Central memory CD8-positive, alpha-beta T cell (primary cell): Measurements from ENCODE around the gene COL4A2.

ENCODE experiments used
- ATAC-seq: fragments of 150-1000 bp; cut with Tn5 transposase; replicated peaks from 2 replicates; pipeline ENCODE4 v1.10.0; 2022; ENCODE audit warnings: mild to moderate bottlenecking, moderate FRiP score, moderate number of reproducible peaks; ENCODE audit not compliant: poor library complexity, severe bottlenecking; ENCODE audit errors: extremely low read depth
- DNase-seq, 2 donors: peaks; one replicate each; pipeline ENCODE4 v3.0.0; 2021; ENCODE audit warnings: low spot score in 2 of 2
- H3K27ac Mint-ChIP-seq: one replicate; pipeline ENCODE4 v1.8.0; 2022; ENCODE audit warnings: low read depth, mild to moderate bottlenecking, moderate library complexity, mixed read lengths
- H3K27me3 Mint-ChIP-seq: one replicate; pipeline ENCODE4 v1.8.0; 2022; ENCODE audit warnings: mixed read lengths
- H3K36me3 Mint-ChIP-seq: one replicate; pipeline ENCODE4 v1.8.0; 2022; ENCODE audit warnings: mild to moderate bottlenecking, moderate library complexity, mixed read lengths; ENCODE audit not compliant: insufficient read depth
- H3K4me1 Mint-ChIP-seq: one replicate; pipeline ENCODE4 v1.8.0; 2022; ENCODE audit warnings: mixed read lengths
- H3K4me3 Mint-ChIP-seq: one replicate; pipeline ENCODE4 v1.8.0; 2022; ENCODE audit warnings: mild to moderate bottlenecking, moderate library complexity, mixed read lengths
- H3K9me3 Mint-ChIP-seq: one replicate; pipeline ENCODE4 v1.8.0; 2022; ENCODE audit warnings: mixed read lengths

Gene COL4A2

GRCh38 chr13:110373617-110374016 lies 66.5 kb downstream of the COL4A2 start:
- H3K4me1 Mint-ChIP-seq, result no peaks in the 10 kb centered on the region
- no peak overlapping the region for H3K27ac Mint-ChIP-seq
- H3K9me3 Mint-ChIP-seq, result no peaks in the 10 kb centered on the region
- peaks cover 3% of the 10 kb centered on the region for H3K36me3 Mint-ChIP-seq
- ATAC-seq, result no peak
- no peak overlapping the region for H3K4me3 Mint-ChIP-seq
- DNase-seq, result no peak
- H3K27me3 Mint-ChIP-seq, result peaks cover 28% of the 10 kb centered on the region

GRCh38 chr13:110374431-110375370 lies 67.6 kb downstream of the COL4A2 start:
- Mint-ChIP-seq H3K4me1 (no peaks in the 10 kb centered on the region), H3K36me3 (peaks cover 3% of the 10 kb centered on the region), H3K9me3 (no peaks in the 10 kb centered on the region), H3K4me3 (no peak overlapping the region), H3K27ac (no peak overlapping the region), H3K27me3 (peaks cover 28% of the 10 kb centered on the region)
- no peak for DNase-seq
- ATAC-seq, result no peak

- DNase-seq (no peak), ATAC-seq (no peak)
- H3K27ac Mint-ChIP-seq, result no peak overlapping the region
- H3K4me3 Mint-ChIP-seq, result no peak overlapping the region
- no peaks in the 10 kb centered on the region for H3K4me1 Mint-ChIP-seq
- peaks cover 21% of the 10 kb centered on the region for H3K27me3 Mint-ChIP-seq
- peaks cover 3% of the 10 kb centered on the region for H3K36me3 Mint-ChIP-seq
- H3K9me3 Mint-ChIP-seq, result peaks cover 7% of the 10 kb centered on the region
Observed at GRCh38 chr13:110376120-110376519, 69.0 kb downstream of the COL4A2 start.

GRCh38 chr13:110377178-110377825 lies 70.2 kb downstream of the COL4A2 start:
- no peak overlapping the region for H3K27ac Mint-ChIP-seq
- no peak overlapping the region for H3K4me3 Mint-ChIP-seq
- no peak for DNase-seq
- ATAC-seq, result no peak
- H3K27me3 Mint-ChIP-seq, result peaks cover 21% of the 10 kb centered on the region
- H3K9me3 Mint-ChIP-seq, result peaks cover 18% of the 10 kb centered on the region
- peaks cover 3% of the 10 kb centered on the region for H3K36me3 Mint-ChIP-seq
- H3K4me1 Mint-ChIP-seq, result no peaks in the 10 kb centered on the region

GRCh38 chr13:110377826-110378201 lies 70.7 kb downstream of the COL4A2 start:
- H3K27me3 Mint-ChIP-seq, result peaks cover 23% of the 10 kb centered on the region
- H3K4me1 Mint-ChIP-seq, result no peaks in the 10 kb centered on the region
- no peak overlapping the region for H3K4me3 Mint-ChIP-seq
- peaks cover 3% of the 10 kb centered on the region for H3K36me3 Mint-ChIP-seq
- no peak for ATAC-seq
- no peak overlapping the region for H3K27ac Mint-ChIP-seq
- DNase-seq, result no peak
- peaks cover 18% of the 10 kb centered on the region for H3K9me3 Mint-ChIP-seq

GRCh38 chr13:110379358-110379757 lies 72.3 kb downstream of the COL4A2 start:
- Mint-ChIP-seq H3K4me1 (no peaks in the 10 kb centered on the region), H3K4me3 (no peak overlapping the region), H3K27ac (no peak overlapping the region), H3K36me3 (peaks cover 3% of the 10 kb centered on the region), H3K9me3 (peaks cover 23% of the 10 kb centered on the region), H3K27me3 (peaks cover 28% of the 10 kb centered on the region)
- no peak for ATAC-seq
- no peak for DNase-seq

GRCh38 chr13:110379905-110380341 lies 72.8 kb downstream of the COL4A2 start:
- Mint-ChIP-seq H3K36me3 (peaks cover 3% of the 10 kb centered on the region), H3K27me3 (peaks cover 28% of the 10 kb centered on the region), H3K27ac (no peak overlapping the region), H3K4me1 (no peaks in the 10 kb centered on the region), H3K4me3 (no peak overlapping the region), H3K9me3 (peaks cover 23% of the 10 kb centered on the region)
- ATAC-seq (no peak), DNase-seq (no peak)

- H3K27me3 Mint-ChIP-seq, result peaks cover 24% of the 10 kb centered on the region
- ATAC-seq (no peak), DNase-seq (no peak)
- H3K9me3 Mint-ChIP-seq, result peaks cover 23% of the 10 kb centered on the region
- peak overlapping the region; percentile 19 for H3K27ac Mint-ChIP-seq
- no peaks in the 10 kb centered on the region for H3K4me1 Mint-ChIP-seq
- H3K4me3 Mint-ChIP-seq, result no peak overlapping the region
- H3K36me3 Mint-ChIP-seq, result peaks cover 3% of the 10 kb centered on the region
Observed at GRCh38 chr13:110380359-110381028, 73.4 kb downstream of the COL4A2 start.

GRCh38 chr13:110381029-110381360 lies 73.9 kb downstream of the COL4A2 start:
- Mint-ChIP-seq H3K9me3 (peaks cover 23% of the 10 kb centered on the region), H3K27me3 (peaks cover 23% of the 10 kb centered on the region)

GRCh38 chr13:110382229-110382628 lies 75.1 kb downstream of the COL4A2 start:
- H3K27ac Mint-ChIP-seq, result no peak overlapping the region
- no peaks in the 10 kb centered on the region for H3K4me1 Mint-ChIP-seq
- ATAC-seq, result no peak
- peaks cover 23% of the 10 kb centered on the region for H3K9me3 Mint-ChIP-seq
- peaks cover 2% of the 10 kb centered on the region for H3K36me3 Mint-ChIP-seq
- H3K27me3 Mint-ChIP-seq, result peaks cover 23% of the 10 kb centered on the region
- H3K4me3 Mint-ChIP-seq, result no peak overlapping the region
- no peak for DNase-seq

More at GRCh38 chr13:110381029-110381360, 73.9 kb downstream of the COL4A2 start:
- Mint-ChIP-seq H3K4me1 (no peaks in the 10 kb centered on the region), H3K27ac (peak overlapping the region; percentile 19), H3K36me3 (peaks cover 3% of the 10 kb centered on the region), H3K4me3 (no peak overlapping the region)
- no peak for DNase-seq
- no peak for ATAC-seq

- no peak for DNase-seq
- Mint-ChIP-seq H3K4me3 (no peak overlapping the region), H3K9me3 (peaks cover 23% of the 10 kb centered on the region), H3K36me3 (peaks cover 2% of the 10 kb centered on the region), H3K27ac (no peak overlapping the region), H3K27me3 (peaks cover 23% of the 10 kb centered on the region), H3K4me1 (no peaks in the 10 kb centered on the region)
- ATAC-seq, result no peak
Observed at GRCh38 chr13:110382830-110383229, 75.7 kb downstream of the COL4A2 start.

- H3K9me3 Mint-ChIP-seq, result peaks cover 5% of the 10 kb centered on the region
- no peak for ATAC-seq
- H3K27ac Mint-ChIP-seq, result no peak overlapping the region
- no peak overlapping the region for H3K4me3 Mint-ChIP-seq
- H3K4me1 Mint-ChIP-seq, result no peaks in the 10 kb centered on the region
- H3K36me3 Mint-ChIP-seq, result no peaks in the 10 kb centered on the region
- DNase-seq, result no peak
- peaks cover 68% of the 10 kb centered on the region for H3K27me3 Mint-ChIP-seq
Observed at GRCh38 chr13:110387451-110388107, 80.5 kb downstream of the COL4A2 start.
